Hepatocyte (in vitro differentiated cells): ENCODE results near the gene UNKL. TPM values are rescaled to one million over a fixed set of nuclear protein-coding genes. Genes with fewer than 3 reads are reported as not detected.

Experiments
- DNase-seq: peaks from one replicate; pipeline ENCODE4 v3.0.0-alpha.2; 2016; ENCODE audit warnings: low spot score
- H2AFZ ChIP-seq: fragments of 200-600 bp; sonication (generic); 2 replicates; pipeline ENCODE4 v1.6.0; 2016; ENCODE audit warnings: antibody characterized with exemption, mild to moderate bottlenecking
- H3K27ac ChIP-seq: fragments of 200-600 bp; sonication (generic); 2 replicates; pipeline ENCODE4 v1.5.1; 2016; ENCODE audit warnings: mild to moderate bottlenecking
- H3K27me3 ChIP-seq: fragments of 200-600 bp; sonication (generic); 2 replicates; pipeline ENCODE4 v1.6.1; 2016
- H3K36me3 ChIP-seq: fragments of 200-600 bp; sonication (generic); replicated peaks from 2 replicates; pipeline ENCODE4 v1.5.1; 2016; ENCODE audit warnings: low read depth; ENCODE audit not compliant: insufficient read depth
- H3K4me1 ChIP-seq: fragments of 200-600 bp; sonication (generic); 2 replicates; pipeline ENCODE4 v1.5.1; 2016; ENCODE audit warnings: mild to moderate bottlenecking, moderate library complexity; ENCODE audit not compliant: insufficient read depth
- H3K4me2 ChIP-seq: fragments of 200-600 bp; sonication (generic); 2 replicates; pipeline ENCODE4 v1.6.0; 2016
- H3K4me3 ChIP-seq: fragments of 200-600 bp; sonication (generic); 2 replicates; pipeline ENCODE4 v1.5.1; 2016; ENCODE audit warnings: mild to moderate bottlenecking
- H3K79me2 ChIP-seq: fragments of 200-600 bp; sonication (generic); 2 replicates; pipeline ENCODE4 v1.6.0; 2017; ENCODE audit warnings: mild to moderate bottlenecking
- H3K9me2 ChIP-seq: fragments of 200-600 bp; sonication (generic); replicated peaks from 2 replicates; pipeline ENCODE4 v1.6.0; 2017; ENCODE audit warnings: mild to moderate bottlenecking; ENCODE audit not compliant: insufficient read depth
- H3K9me3 ChIP-seq: fragments of 200-600 bp; sonication (generic); 2 replicates; pipeline ENCODE4 v1.5.1; 2016; ENCODE audit warnings: low read depth, mild to moderate bottlenecking
- H4K20me1 ChIP-seq: fragments of 200-600 bp; sonication (generic); 2 replicates; pipeline ENCODE4 v1.6.0; 2016; ENCODE audit warnings: mild to moderate bottlenecking; ENCODE audit not compliant: insufficient read depth, poor library complexity, severe bottlenecking
- CTCF ChIP-seq: fragments of 200-600 bp; sonication (generic); IDR thresholded peaks from 2 replicates; pipeline ENCODE4 v1.5.1; 2016; ENCODE audit warnings: antibody characterized with exemption, mild to moderate bottlenecking; ENCODE audit not compliant: poor library complexity
- EZH2 ChIP-seq: fragments of 200-600 bp; sonication (generic); IDR thresholded peaks from 2 replicates; pipeline ENCODE4 v1.6.1; 2016; ENCODE audit warnings: antibody characterized with exemption, mild to moderate bottlenecking, borderline replicate concordance
- EZH2phosphoT487 ChIP-seq: fragments of 200-600 bp; sonication (generic); IDR thresholded peaks from one replicate; pipeline ENCODE4 v1.6.1; 2018; ENCODE audit warnings: antibody characterized with exemption, mild to moderate bottlenecking, low read depth, moderate library complexity; ENCODE audit not compliant: unreplicated experiment, severe bottlenecking
- WGBS: methylation state at CpG from one replicate; pipeline ENCODE4 v1.1.6; 2016; ENCODE audit warnings: low lambda C conversion rate; ENCODE audit errors: missing lambda C conversion rate; 5-methylcytosine and 5-hydroxymethylcytosine counted together
- polyA plus RNA-seq: library from polyadenylated mRNA; unstranded; fragments of >200 nt; fragmentation: Nextera tagmentation; extraction: Ambion mirVana; gene quantifications from 2 replicates; pipeline ENCODE4 v1.2.1, GENCODE V29; 2016
- total RNA-seq: library from RNA; depleted of rRNA; stranded (reverse); fragments of >200 nt; gene quantifications from 2 replicates; pipeline ENCODE4 v1.2.3, GENCODE V29; 2014

The UNKL gene
- total and polyA plus RNA-seq, 2 experiments from 2014 or later, result 8.5 to 10.3 TPM

- TF ChIP-seq EZH2phosphoT487, result no peak
- TF ChIP-seq CTCF, result no peak
- no peak for TF ChIP-seq EZH2
- no peak for DNase-seq
- H3K4me2 ChIP-seq, result no peak overlapping the region
- H3K79me2 ChIP-seq, result no peaks in the 10 kb centered on the region
- H2AFZ ChIP-seq, result no peak overlapping the region
- no peak overlapping the region for H3K4me3 ChIP-seq
- 97% methylated on average over 14 of the region's 14 CpGs for WGBS
- no peaks in the 10 kb centered on the region for H4K20me1 ChIP-seq
- H3K9me3 ChIP-seq, result no peaks in the 10 kb centered on the region
- H3K27ac ChIP-seq, result no peak overlapping the region
- no peaks in the 10 kb centered on the region for H3K36me3 ChIP-seq
- H3K9me2 ChIP-seq, result no peaks in the 10 kb centered on the region
- peaks cover 13% of the 10 kb centered on the region for H3K4me1 ChIP-seq
- H3K27me3 ChIP-seq, result no peaks in the 10 kb centered on the region
These were observed 18.7 kb upstream of the UNKL start for GRCh38 chr16:1433263-1433560.

DNA sequence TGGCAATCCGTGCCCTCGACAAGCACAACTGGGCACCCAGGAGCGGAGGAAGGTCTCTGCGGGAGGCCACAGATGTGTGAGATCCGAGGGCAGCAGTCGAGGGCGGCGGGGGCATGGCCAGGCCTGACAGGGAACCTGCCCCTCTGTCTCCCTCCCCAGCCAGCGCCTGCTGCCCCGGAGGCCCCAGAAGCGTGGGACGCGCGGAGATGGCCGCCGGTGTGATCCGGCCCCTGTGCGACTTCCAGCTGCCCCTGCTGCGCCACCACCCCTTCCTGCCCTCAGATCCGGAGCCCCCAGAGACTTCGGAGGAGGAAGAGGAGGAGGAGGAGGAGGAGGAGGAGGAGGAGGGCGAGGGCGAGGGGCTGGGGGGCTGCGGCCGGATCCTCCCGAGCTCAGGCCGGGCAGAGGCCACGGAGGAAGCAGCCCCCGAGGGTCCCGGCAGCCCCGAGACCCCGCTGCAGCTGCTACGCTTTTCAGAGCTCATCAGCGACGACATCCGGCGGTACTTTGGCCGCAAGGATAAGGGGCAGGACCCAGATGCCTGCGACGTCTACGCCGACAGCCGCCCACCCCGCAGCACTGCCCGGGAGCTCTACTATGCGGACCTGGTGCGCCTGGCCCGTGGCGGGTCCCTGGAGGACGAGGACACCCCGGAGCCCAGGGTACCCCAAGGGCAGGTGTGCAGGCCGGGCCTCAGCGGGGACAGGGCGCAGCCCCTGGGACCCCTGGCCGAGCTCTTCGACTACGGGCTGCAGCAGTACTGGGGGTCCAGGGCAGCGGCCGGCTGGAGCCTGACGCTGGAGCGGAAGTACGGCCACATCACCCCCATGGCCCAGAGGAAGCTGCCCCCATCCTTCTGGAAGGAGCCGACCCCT lies 18.1 kb upstream of the UNKL start:
- no peak for DNase-seq
- Histone ChIP-seq H3K9me2 (no peaks in the 10 kb centered on the region), H3K27me3 (no peaks in the 10 kb centered on the region), H3K4me2 (no peak overlapping the region), H3K79me2 (no peaks in the 10 kb centered on the region), H3K4me1 (peaks cover 13% of the 10 kb centered on the region), H4K20me1 (no peaks in the 10 kb centered on the region), H3K36me3 (no peaks in the 10 kb centered on the region), H3K27ac (no peak overlapping the region), H3K4me3 (no peak overlapping the region), H3K9me3 (no peaks in the 10 kb centered on the region), H2AFZ (no peak overlapping the region)
- no peak for TF ChIP-seq EZH2phosphoT487
- TF ChIP-seq EZH2, result no peak
- TF ChIP-seq CTCF, result no peak
- 94% methylated on average over 42 of the region's 63 CpGs for WGBS

GRCh38 chr16:1431497-1432270 lies 17.2 kb upstream of the UNKL start:
- no peaks in the 10 kb centered on the region for H3K27me3 ChIP-seq
- TF ChIP-seq EZH2 (no peak), CTCF (no peak), EZH2phosphoT487 (no peak)
- no peak overlapping the region for H3K27ac ChIP-seq
- no peak for DNase-seq
- H3K9me2 ChIP-seq, result no peaks in the 10 kb centered on the region
- H3K79me2 ChIP-seq, result no peaks in the 10 kb centered on the region
- no peaks in the 10 kb centered on the region for H3K36me3 ChIP-seq
- H3K4me1 ChIP-seq, result peaks cover 13% of the 10 kb centered on the region
- no peaks in the 10 kb centered on the region for H3K9me3 ChIP-seq
- H3K4me2 ChIP-seq, result peak overlapping the region; percentile 65
- H3K4me3 ChIP-seq, result no peak overlapping the region
- no peaks in the 10 kb centered on the region for H4K20me1 ChIP-seq
- 90% methylated on average over 16 of the region's 20 CpGs for WGBS
- H2AFZ ChIP-seq, result no peak overlapping the region
